ENCODE measurements around the gene MEX3C.
A peak's percentile ranks its signal among the peaks of the same experiment; 100 is the strongest.

Gene MEX3C

GRCh38 chr18:51151185-51151567 lies 46.3 kb downstream of the MEX3C start:
- H3K4me3 ChIP-seq (ENCODE audit: control insufficient read depth, low read depth, low read length): no peak overlapping the region
- TF ChIP-seq CTCF (conservative IDR thresholded peaks at IDR 0.05; ENCODE audit: control insufficient read depth, insufficient read depth, low read depth, low read length): no peak
- no peak for DNase-seq (ENCODE audit: low read depth)

- no peak for TF ChIP-seq CTCF (conservative IDR thresholded peaks at IDR 0.05; ENCODE audit: control insufficient read depth, insufficient read depth, low read depth, low read length)
- peak; percentile 69 for DNase-seq (ENCODE audit: low read depth)
- no peak overlapping the region for H3K4me3 ChIP-seq (ENCODE audit: control insufficient read depth, low read depth, low read length)
These were observed 47.3 kb downstream of the MEX3C start for GRCh38 chr18:51150113-51150700.

- no peak for DNase-seq (ENCODE audit: low read depth)
- no peak overlapping the region for H3K4me3 ChIP-seq (ENCODE audit: control insufficient read depth, low read depth, low read length)
- TF ChIP-seq CTCF (conservative IDR thresholded peaks at IDR 0.05; ENCODE audit: control insufficient read depth, insufficient read depth, low read depth, low read length): no peak
These were observed 47.8 kb downstream of the MEX3C start for GRCh38 chr18:51149670-51150069.

- TF ChIP-seq CTCF (conservative IDR thresholded peaks at IDR 0.05; ENCODE audit: control insufficient read depth, insufficient read depth, low read depth, low read length): no peak
- H3K4me3 ChIP-seq (ENCODE audit: control insufficient read depth, low read depth, low read length): no peak overlapping the region
- DNase-seq (ENCODE audit: low read depth): no peak
These were observed 50.6 kb downstream of the MEX3C start for GRCh38 chr18:51146909-51147308.

GRCh38 chr18:51138936-51139335 lies 58.5 kb downstream of the MEX3C start:
- no peak for DNase-seq (ENCODE audit: low read depth)
- no peak overlapping the region for H3K4me3 ChIP-seq (ENCODE audit: control insufficient read depth, low read depth, low read length)
- no peak for TF ChIP-seq CTCF (conservative IDR thresholded peaks at IDR 0.05; ENCODE audit: control insufficient read depth, insufficient read depth, low read depth, low read length)

GRCh38 chr18:51137891-51138290 lies 59.6 kb downstream of the MEX3C start:
- DNase-seq (ENCODE audit: low read depth): no peak
- no peak for TF ChIP-seq CTCF (conservative IDR thresholded peaks at IDR 0.05; ENCODE audit: control insufficient read depth, insufficient read depth, low read depth, low read length)

More at GRCh38 chr18:51137891-51138290, 59.6 kb downstream of the MEX3C start:
- H3K4me3 ChIP-seq (ENCODE audit: control insufficient read depth, low read depth, low read length): no peak overlapping the region

Data from fibroblast of mammary gland (primary cell).